KMS-11 (cell line): ENCODE results near the gene MRPL4.

Experiments
- H2AFZ ChIP-seq: fragments of 200-600 bp; sonication (generic); 2 replicates; pipeline ENCODE4 v1.6.1; 2016; ENCODE audit warnings: antibody characterized with exemption, mixed run types, low read depth
- H3K27ac ChIP-seq: fragments of 200-600 bp; sonication (generic); 2 replicates; pipeline ENCODE4 v1.6.1; 2016; ENCODE audit warnings: mild to moderate bottlenecking, mixed run types
- H3K27me3 ChIP-seq: fragments of 200-600 bp; sonication (generic); 2 replicates; pipeline ENCODE4 v1.6.1; 2017; ENCODE audit warnings: mild to moderate bottlenecking, low read depth, mixed run types, moderate library complexity; ENCODE audit not compliant: insufficient read depth
- H3K36me3 ChIP-seq: fragments of 200-600 bp; sonication (generic); 2 replicates; pipeline ENCODE4 v1.6.1; 2017; ENCODE audit warnings: mild to moderate bottlenecking, mixed run types; ENCODE audit not compliant: insufficient read depth
- H3K4me1 ChIP-seq: fragments of 200-600 bp; sonication (generic); 2 replicates; pipeline ENCODE4 v1.6.1; 2016; ENCODE audit warnings: mild to moderate bottlenecking, low read depth, mixed run types; ENCODE audit not compliant: poor library complexity, severe bottlenecking
- H3K4me2 ChIP-seq: fragments of 200-600 bp; sonication (generic); 2 replicates; pipeline ENCODE4 v1.7.0; 2016; ENCODE audit warnings: mild to moderate bottlenecking, mixed run types
- H3K4me3 ChIP-seq: fragments of 200-600 bp; sonication (generic); IDR thresholded peaks from 2 replicates; pipeline ENCODE4 v1.6.1; 2017; ENCODE audit warnings: low read depth, low read length, mixed read lengths; ENCODE audit not compliant: insufficient read depth
- H3K79me2 ChIP-seq: fragments of 200-600 bp; sonication (generic); 2 replicates; pipeline ENCODE4 v1.6.1; 2016; ENCODE audit warnings: low read depth, mixed run types; ENCODE audit not compliant: insufficient read depth
- H3K9ac ChIP-seq: fragments of 200-600 bp; sonication (generic); 2 replicates; pipeline ENCODE4 v1.6.1; 2016; ENCODE audit warnings: mild to moderate bottlenecking, mixed run types
- H4K20me1 ChIP-seq: fragments of 200-600 bp; sonication (generic); 2 replicates; pipeline ENCODE4 v1.6.1; 2016; ENCODE audit warnings: mild to moderate bottlenecking, mixed run types; ENCODE audit not compliant: insufficient read depth
- CTCF ChIP-seq: fragments of 200-600 bp; sonication (generic); conservative IDR thresholded peaks from 2 replicates; pipeline ENCODE4 v1.6.1; 2017; ENCODE audit warnings: low read depth, mild to moderate bottlenecking, antibody characterized with exemption, low read length, moderate library complexity, mixed read lengths

Gene MRPL4

DNA sequence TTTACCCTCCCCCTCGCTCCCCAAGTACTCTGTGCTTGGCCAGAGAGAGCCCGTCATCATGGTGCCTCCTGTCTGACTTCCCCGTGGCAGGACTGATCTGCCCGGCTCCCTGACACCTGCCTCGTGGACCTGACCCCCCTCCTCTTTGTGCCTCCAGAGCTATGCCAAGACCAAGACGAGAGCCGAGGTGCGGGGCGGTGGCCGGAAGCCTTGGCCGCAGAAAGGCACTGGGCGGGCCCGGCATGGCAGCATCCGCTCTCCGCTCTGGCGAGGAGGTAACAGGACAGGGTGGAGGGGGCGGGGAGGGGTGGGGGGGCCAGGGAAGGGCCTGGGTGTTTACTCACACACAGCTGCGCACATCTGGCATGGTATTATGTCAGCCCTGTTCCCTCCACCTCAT lies 4.5 kb downstream of the MRPL4 start:
- TF ChIP-seq CTCF, result no peak
- no peak overlapping the region for H3K4me3 ChIP-seq
- no peak overlapping the region for H2AFZ ChIP-seq
- peaks cover 21% of the 10 kb centered on the region for H3K4me1 ChIP-seq
- H3K27me3 ChIP-seq, result no peaks in the 10 kb centered on the region
- H3K27ac ChIP-seq, result no peak overlapping the region
- no peaks in the 10 kb centered on the region for H4K20me1 ChIP-seq
- H3K79me2 ChIP-seq, result peaks cover 26% of the 10 kb centered on the region; the same call in 1 of the 2 replicates
- H3K4me2 ChIP-seq, result no peak overlapping the region
- no peak overlapping the region for H3K9ac ChIP-seq
- no peaks in the 10 kb centered on the region; the same call in 1 of the 2 replicates for H3K36me3 ChIP-seq

DNA sequence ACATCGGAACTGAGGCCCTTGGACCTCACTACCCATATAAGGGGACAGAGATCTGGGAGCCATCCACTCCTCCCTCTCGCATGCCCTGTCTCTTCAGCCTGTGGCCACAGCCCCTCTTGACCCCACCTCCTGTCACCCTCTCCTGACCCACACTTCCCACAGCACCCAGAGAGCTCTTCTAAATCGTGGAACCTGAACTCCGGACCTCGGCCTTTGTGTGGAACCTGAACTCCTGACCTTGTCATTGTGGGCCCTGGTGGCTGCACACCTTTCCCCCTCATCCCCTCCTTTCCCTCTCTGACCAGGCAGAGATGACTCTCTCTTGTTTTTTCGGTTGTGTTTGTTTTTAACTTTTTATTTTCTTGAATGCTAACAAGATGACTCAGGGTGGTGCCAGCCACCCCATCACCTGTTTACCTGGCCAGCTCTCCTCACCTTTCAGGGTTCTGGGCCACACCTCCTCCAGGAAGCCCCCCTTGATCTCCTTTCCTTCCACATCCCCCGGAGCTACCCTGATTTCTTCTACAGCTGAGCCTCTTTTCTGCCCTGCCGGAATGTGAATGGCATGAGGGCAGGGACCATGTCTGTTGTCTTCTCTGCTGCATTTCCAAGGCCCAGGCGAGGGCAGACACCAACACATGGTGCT lies 5.1 kb downstream of the MRPL4 start:
- Histone ChIP-seq H3K27me3 (no peaks in the 10 kb centered on the region), H3K79me2 (peaks cover 26% of the 10 kb centered on the region; the same call in 1 of the 2 replicates), H4K20me1 (no peaks in the 10 kb centered on the region), H3K4me3 (no peak overlapping the region), H3K27ac (no peak overlapping the region), H3K9ac (no peak overlapping the region), H3K36me3 (no peaks in the 10 kb centered on the region; the same call in 1 of the 2 replicates), H3K4me2 (no peak overlapping the region), H2AFZ (no peak overlapping the region), H3K4me1 (peaks cover 21% of the 10 kb centered on the region)
- no peak for TF ChIP-seq CTCF

GRCh38 chr19:10258080-10258710 lies 6.2 kb downstream of the MRPL4 start:
- H3K79me2 ChIP-seq, result peaks cover 15% of the 10 kb centered on the region; the same call in 1 of the 2 replicates
- H3K4me1 ChIP-seq, result peaks cover 16% of the 10 kb centered on the region
- H3K9ac ChIP-seq, result no peak overlapping the region
- no peak overlapping the region for H3K27ac ChIP-seq
- no peak for TF ChIP-seq CTCF
- no peak overlapping the region for H2AFZ ChIP-seq
- H3K36me3 ChIP-seq, result no peaks in the 10 kb centered on the region; the same call in 1 of the 2 replicates
- H3K4me2 ChIP-seq, result no peak overlapping the region
- no peaks in the 10 kb centered on the region for H3K27me3 ChIP-seq
- H4K20me1 ChIP-seq, result no peaks in the 10 kb centered on the region
- no peak overlapping the region for H3K4me3 ChIP-seq

DNA sequence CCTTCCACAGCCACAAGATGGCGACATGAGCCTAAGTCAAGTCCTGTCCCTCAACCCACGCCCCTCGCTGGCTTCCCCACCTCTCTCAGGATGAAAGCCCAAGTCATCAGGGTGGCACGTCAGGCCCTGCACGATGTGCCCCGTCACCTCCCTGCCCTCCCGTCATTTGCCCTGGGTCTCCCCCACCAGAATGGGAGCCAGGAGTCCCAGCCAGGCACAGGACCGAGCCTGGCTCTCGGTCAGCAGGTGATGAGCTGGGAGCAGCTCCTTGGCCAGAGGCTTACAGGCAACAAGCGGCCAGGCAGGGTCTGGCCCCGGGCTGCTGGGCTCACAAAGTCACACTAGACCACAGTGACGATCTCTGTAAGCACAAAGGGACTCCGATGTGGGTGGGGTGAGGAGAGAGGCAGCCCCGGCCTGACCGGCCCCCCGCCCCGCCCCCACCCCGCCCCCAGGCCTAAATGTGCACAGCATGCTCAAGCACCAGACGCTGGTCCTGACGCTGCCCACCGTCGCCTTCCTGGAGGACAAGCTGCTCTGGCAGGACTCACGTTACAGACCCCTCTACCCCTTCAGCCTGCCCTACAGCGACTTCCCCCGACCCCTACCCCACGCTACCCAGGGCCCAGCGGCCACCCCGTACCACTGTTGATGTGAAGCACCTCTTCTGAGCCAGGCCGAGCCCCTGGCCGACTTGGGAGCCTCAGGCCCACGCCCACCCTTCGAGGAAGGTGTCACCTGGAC lies 7.3 kb downstream of the MRPL4 start:
- H3K27me3 ChIP-seq, result no peaks in the 10 kb centered on the region
- no peak overlapping the region for H3K27ac ChIP-seq
- H3K36me3 ChIP-seq, result no peaks in the 10 kb centered on the region; the same call in 1 of the 2 replicates
- peaks cover 11% of the 10 kb centered on the region for H3K4me1 ChIP-seq
- peak; percentile 66 for TF ChIP-seq CTCF
- H4K20me1 ChIP-seq, result no peaks in the 10 kb centered on the region
- no peak overlapping the region for H3K9ac ChIP-seq
- H3K4me3 ChIP-seq, result no peak overlapping the region
- H3K4me2 ChIP-seq, result no peak overlapping the region
- H3K79me2 ChIP-seq, result peaks cover 5% of the 10 kb centered on the region; the same call in 1 of the 2 replicates
- no peak overlapping the region for H2AFZ ChIP-seq
